A673 (cell line): ENCODE results near the gene VWA8. TPM values are rescaled to one million over a fixed set of nuclear protein-coding genes. Genes with fewer than 3 reads are reported as not detected.

Source experiments
- BruUV-seq: library from RNA; stranded (reverse); fragments of 400-500 nt; replicated peaks from 2 replicates; lab custom pipeline; 2021; lab: Mats Ljungman, UMichigan
- CTCF ChIA-PET: fragments of 300-600 bp; sonication (Branson Sonifier 250); formaldehyde crosslinking; loops from one replicate; lab custom pipeline; 2022; ENCODE audit warnings: antibody characterized with exemption; lab: Charles Lee
- POLR2A ChIA-PET: fragments of 300-600 bp; sonication (Branson Sonifier 250); formaldehyde crosslinking; loops from one replicate; lab custom pipeline; 2022; ENCODE audit warnings: antibody characterized with exemption; ENCODE audit not compliant: low non-redundant PET; lab: Charles Lee
- DNase-seq: peaks from one replicate; pipeline ENCODE4 v3.0.0-alpha.2; 2015; ENCODE audit warnings: low spot score
- H3K27ac ChIP-seq: fragments of 200-600 bp; sonication (generic); 2 replicates; pipeline ENCODE4 v1.5.1; 2016; ENCODE audit warnings: mixed run types, low read depth, mild to moderate bottlenecking, mixed read lengths, antibody characterized with exemption, low read length; ENCODE audit not compliant: poor library complexity, severe bottlenecking
- H3K27me3 ChIP-seq: fragments of 200-600 bp; sonication (generic); replicated peaks from 2 replicates; pipeline ENCODE4 v1.6.1; 2017; ENCODE audit warnings: mixed run types, low read depth, mild to moderate bottlenecking, mixed read lengths, antibody characterized with exemption, low read length; ENCODE audit not compliant: insufficient read depth, poor library complexity
- H3K36me3 ChIP-seq: fragments of 200-600 bp; sonication (generic); 2 replicates; pipeline ENCODE4 v1.6.1; 2016; ENCODE audit warnings: mixed run types, mild to moderate bottlenecking, mixed read lengths, antibody characterized with exemption, low read length; ENCODE audit not compliant: insufficient read depth, poor library complexity, severe bottlenecking
- H3K4me1 ChIP-seq: fragments of 200-600 bp; sonication (generic); 2 replicates; pipeline ENCODE4 v1.6.1; 2017; ENCODE audit warnings: mixed run types, mild to moderate bottlenecking, mixed read lengths, antibody characterized with exemption, low read length; ENCODE audit not compliant: insufficient read depth, poor library complexity, severe bottlenecking
- H3K4me3 ChIP-seq: fragments of 200-600 bp; sonication (generic); 2 replicates; pipeline ENCODE4 v1.5.1; 2016; ENCODE audit warnings: low read depth, mixed run types, mild to moderate bottlenecking, mixed read lengths, low read length; ENCODE audit not compliant: poor library complexity, severe bottlenecking
- H3K9me3 ChIP-seq: fragments of 200-600 bp; sonication (generic); 2 replicates; pipeline ENCODE4 v1.6.1; 2016; ENCODE audit warnings: mixed run types, low read depth, mild to moderate bottlenecking, mixed read lengths, antibody characterized with exemption, low read length; ENCODE audit not compliant: poor library complexity, severe bottlenecking
- EZH2 ChIP-seq: fragments of 200-600 bp; sonication (generic); IDR thresholded peaks from 2 replicates; pipeline ENCODE4 v1.6.1; 2017; ENCODE audit warnings: borderline replicate concordance, low read depth, mild to moderate bottlenecking, mixed read lengths, antibody characterized with exemption, low read length; ENCODE audit not compliant: poor library complexity, severe bottlenecking
- intact Hi-C: fragments of 100-400 bp; cut with micrococcal nuclease; formaldehyde crosslinking; loops from one replicate; pipeline ENCODE4 v1.10.0; 2022; ENCODE audit not compliant: unreplicated experiment
- total RNA-seq: library from RNA; stranded (reverse); gene quantifications from 2 replicates; pipeline ENCODE4 v1.2.3, GENCODE V29; 2021
- TF ChIP-seq, protein P1 (sequence below): fragments of 300-800, 200-600 bp; sonication (generic); conservative IDR thresholded peaks from 2 replicates; pipeline ENCODE4 v1.5.1; 2017; ENCODE audit warnings: low read depth, mild to moderate bottlenecking, antibody characterized with exemption, low read length, moderate library complexity, mixed read lengths

The VWA8 gene
- total RNA-seq, 1 experiment from 2014 or later, result 18.5 TPM

DNA sequence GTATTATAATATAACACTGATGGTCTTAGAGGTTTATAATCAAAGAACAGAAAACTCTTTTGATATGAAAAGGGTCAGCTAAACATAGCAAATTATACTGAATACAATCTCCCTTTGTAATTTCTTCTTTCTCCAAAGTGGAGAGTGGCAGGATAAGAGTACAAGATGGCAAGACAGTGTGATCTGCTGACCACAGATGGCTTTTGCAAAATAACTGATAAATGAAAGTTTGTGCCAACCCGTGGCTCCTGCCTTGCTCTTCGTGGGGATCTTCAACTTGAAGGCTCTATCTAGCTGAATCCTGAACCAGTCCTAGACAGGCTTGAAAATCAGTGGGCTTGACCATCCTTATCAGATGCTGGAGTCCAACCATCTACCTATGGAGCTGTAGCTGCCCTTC is 185.7 kb downstream of the VWA8 start:
- H3K4me1 ChIP-seq, result no peaks in the 10 kb centered on the region
- no peak overlapping the region for H3K4me3 ChIP-seq
- no peaks in the 10 kb centered on the region for H3K9me3 ChIP-seq
- intact Hi-C loops, result no loop called here
- TF ChIP-seq, protein P1, sequence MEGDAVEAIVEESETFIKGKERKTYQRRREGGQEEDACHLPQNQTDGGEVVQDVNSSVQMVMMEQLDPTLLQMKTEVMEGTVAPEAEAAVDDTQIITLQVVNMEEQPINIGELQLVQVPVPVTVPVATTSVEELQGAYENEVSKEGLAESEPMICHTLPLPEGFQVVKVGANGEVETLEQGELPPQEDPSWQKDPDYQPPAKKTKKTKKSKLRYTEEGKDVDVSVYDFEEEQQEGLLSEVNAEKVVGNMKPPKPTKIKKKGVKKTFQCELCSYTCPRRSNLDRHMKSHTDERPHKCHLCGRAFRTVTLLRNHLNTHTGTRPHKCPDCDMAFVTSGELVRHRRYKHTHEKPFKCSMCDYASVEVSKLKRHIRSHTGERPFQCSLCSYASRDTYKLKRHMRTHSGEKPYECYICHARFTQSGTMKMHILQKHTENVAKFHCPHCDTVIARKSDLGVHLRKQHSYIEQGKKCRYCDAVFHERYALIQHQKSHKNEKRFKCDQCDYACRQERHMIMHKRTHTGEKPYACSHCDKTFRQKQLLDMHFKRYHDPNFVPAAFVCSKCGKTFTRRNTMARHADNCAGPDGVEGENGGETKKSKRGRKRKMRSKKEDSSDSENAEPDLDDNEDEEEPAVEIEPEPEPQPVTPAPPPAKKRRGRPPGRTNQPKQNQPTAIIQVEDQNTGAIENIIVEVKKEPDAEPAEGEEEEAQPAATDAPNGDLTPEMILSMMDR, result no peak
- no peak for TF ChIP-seq EZH2
- POLR2A ChIA-PET, result no interaction called here
- H3K27me3 ChIP-seq, result no peaks in the 10 kb centered on the region
- H3K27ac ChIP-seq, result no peak overlapping the region
- no peak for DNase-seq
- no peaks in the 10 kb centered on the region for H3K36me3 ChIP-seq
- CTCF ChIA-PET, result no interaction called here
- no TSS peak for BruUV-seq

DNA sequence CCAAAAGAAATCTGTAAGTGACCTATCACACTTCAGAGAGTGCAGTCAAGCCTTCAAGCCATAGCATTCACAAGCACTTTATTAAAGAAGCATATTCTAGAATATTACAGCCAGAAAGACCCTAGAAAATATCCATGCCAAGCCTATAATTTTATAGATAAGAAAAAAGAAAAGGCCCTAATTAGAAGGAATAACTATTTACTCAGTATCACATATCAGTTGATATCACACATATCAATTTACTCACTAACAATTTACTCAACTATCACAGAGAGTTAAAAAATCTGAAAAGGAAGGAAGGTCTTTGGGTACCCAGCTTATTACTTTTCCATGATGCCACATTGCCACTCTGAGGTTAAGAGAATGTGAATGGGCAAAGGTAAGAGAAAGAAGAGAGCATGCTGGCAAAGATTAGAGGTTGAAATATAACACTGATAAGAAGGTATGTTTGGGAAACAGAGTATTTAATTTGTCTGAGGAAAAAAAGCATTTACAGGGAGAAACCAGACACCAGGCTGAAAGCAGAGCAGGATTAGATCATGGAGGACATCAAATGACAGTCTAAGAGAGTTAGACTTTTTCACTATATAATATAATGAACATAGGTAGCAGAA is 186.2 kb downstream of the VWA8 start:
- DNase-seq, result no peak
- H3K27me3 ChIP-seq, result no peaks in the 10 kb centered on the region
- no peaks in the 10 kb centered on the region for H3K9me3 ChIP-seq
- H3K27ac ChIP-seq, result no peak overlapping the region
- no TSS peak for BruUV-seq
- H3K4me3 ChIP-seq, result no peak overlapping the region
- CTCF ChIA-PET, result no interaction called here
- intact Hi-C loops, result no loop called here
- H3K4me1 ChIP-seq, result no peaks in the 10 kb centered on the region
- TF ChIP-seq, protein P1, result no peak
- POLR2A ChIA-PET, result no interaction called here
- no peaks in the 10 kb centered on the region for H3K36me3 ChIP-seq

DNA sequence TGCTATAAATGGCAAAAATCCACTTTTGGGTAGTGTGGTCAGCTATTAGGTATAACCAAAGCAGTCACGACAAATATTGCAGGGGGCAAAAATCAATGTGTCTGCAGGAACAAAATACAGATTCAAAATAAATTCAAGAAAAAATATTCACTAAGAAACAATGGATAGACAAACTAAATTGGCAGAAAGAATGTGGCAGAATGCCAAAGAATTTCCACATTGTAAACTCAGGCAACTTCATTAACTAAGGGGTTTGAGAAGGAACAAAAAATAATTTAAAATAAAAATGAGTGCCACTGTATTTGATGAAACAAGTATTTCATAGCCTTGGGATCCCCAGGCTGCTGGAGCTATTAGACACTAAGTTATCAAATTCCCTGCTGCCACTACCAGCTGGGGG is 193.1 kb downstream of the VWA8 start:
- intact Hi-C loops, result no loop called here
- no TSS peak for BruUV-seq
- H3K27me3 ChIP-seq, result no peaks in the 10 kb centered on the region
- ChIA-PET CTCF (no interaction called here), POLR2A (no interaction called here)
- peak; percentile 31 for DNase-seq
- no peaks in the 10 kb centered on the region for H3K36me3 ChIP-seq
- H3K4me3 ChIP-seq, result no peak overlapping the region
- TF ChIP-seq, protein P1, result no peak
- TF ChIP-seq EZH2, result no peak
- H3K27ac ChIP-seq, result no peak overlapping the region
- no peaks in the 10 kb centered on the region for H3K9me3 ChIP-seq
- peaks cover 7% of the 10 kb centered on the region for H3K4me1 ChIP-seq
